ENCODE measurements around the gene LHX3.

The LHX3 gene

DNA sequence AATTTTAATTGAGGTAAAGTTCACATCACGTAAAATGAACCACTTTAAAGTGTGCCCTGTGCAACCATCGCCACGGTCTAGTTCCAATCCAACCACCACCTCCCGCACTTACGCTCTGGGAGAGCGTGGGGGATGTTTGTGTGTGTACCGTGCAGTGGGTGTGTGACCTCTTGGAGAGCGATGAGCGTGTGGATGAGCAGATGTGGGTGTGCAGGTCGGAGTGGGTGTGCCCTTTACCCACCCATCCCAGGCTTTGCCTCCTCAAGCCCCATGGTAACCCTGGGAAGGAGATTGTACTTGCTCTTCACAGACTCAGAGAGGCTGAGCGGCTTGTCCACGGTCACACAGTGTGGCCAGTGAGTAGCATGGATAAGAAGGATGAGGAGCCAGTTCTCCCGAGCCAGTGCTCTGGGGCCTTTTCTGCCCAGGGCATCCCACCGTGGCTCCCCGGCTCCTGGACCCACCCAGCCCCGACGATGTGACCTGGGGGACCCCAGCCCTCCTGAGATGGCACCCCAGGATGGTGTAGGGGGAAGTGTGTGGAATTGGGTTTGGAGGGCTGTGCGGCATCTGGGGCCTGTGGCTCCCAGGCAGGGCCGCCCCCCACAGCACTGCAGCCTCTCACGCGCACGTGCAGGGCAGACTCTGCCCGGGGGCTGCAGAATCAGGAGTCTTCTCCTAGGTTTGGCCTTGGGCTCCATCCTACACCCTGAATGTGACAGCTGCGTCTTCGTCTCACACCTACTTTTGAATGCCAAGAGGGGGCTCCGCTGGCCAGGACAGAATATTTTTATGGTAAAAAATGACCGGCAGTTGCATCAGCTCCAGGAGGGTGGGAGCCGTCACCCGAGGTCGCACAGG is 13.6 kb downstream of the LHX3 start:
- DNase-seq, result no peak

- no peak for DNase-seq
These were observed 14.3 kb downstream of the LHX3 start for GRCh38 chr9:136190656-136191055.

- DNase-seq, result no peak
These were observed 14.7 kb downstream of the LHX3 start for GRCh38 chr9:136190237-136190601.

DNA sequence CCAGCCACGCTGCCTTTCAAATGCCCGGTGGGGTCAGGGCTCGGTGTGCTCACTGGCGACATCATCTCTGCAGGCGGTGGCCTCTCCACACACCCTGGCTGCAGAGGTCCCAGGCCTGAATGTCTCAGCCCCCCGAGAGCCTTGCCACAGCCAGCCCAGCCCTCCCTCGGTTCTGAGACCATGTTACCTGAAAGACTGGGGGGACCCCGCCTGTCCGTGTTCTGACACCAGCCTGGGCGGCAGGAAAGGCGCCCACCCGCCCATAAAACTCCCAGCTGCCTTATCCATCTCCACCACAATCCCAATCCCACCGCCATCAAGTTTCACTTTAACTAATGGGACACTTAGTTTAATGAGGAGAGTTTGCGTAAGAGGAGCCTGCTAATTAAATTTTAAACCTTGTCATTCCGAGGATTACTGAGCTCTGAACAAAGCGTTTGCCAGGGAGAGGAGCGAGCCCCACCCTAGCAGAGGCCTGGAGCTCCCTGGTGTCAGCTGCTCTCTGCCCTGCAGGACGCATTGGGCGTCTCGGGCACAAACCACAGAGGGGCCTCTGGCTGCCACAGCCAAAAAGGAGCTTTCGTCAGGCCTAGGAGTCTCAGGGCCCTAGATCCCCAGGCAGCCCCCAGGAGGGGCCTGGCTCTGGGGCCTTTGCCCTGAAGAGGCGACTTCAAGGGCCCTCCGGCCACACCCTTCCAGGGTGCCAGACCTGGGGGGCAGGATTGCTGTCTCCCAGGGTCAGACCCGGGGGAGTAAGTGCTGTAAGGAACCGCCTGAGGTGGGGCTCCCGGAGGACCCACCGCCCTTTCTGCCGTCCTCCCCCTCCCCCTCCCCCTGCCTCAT is 15.3 kb downstream of the LHX3 start:
- DNase-seq, result no peak

- no peak for DNase-seq
These were observed 17.0 kb downstream of the LHX3 start for GRCh38 chr9:136187683-136188586.

- no peak for DNase-seq
These were observed 17.7 kb downstream of the LHX3 start for GRCh38 chr9:136187197-136187596.

DNA sequence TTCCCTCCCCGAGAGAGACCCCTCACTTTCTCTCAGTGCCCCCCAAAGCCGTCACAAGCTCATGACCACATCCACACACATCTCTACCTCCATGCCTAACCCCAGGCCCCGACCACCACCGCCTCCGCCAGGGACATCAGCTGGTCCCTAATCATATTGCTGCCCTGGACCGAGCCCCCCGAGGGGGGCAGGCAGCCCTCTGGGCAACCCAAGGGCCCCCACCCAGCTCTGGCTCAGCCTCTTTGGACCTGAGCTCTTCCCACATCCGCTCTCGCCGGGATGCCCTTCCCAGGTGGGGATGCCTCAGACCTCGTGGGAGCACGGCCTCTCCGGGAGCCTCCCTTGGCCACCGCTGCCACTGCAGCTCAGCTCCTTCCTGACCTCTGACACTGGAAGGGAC is 18.5 kb downstream of the LHX3 start:
- DNase-seq, result no peak

- no peak for DNase-seq
These were observed 19.1 kb downstream of the LHX3 start for GRCh38 chr9:136185596-136186366.

DNA sequence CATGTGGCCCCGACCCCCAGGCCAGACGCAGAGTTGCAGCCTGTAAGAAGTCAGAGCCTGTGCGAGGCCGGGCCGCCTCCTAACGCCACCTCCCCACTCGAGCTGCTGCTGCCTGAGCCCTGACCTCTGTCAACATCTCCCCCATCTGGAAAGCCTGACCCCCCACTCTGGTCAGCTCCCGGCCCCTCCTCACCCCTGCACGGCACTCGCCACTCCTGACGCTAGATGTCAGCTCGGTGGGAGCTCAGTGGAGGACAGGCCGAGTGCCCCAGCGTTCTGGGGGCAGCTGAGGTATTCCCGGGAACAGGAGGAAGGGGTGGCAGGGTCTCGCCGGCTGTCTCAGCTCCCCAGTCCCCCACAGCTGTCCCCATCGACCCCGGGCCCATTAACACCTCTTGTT is 19.9 kb downstream of the LHX3 start:
- no peak for DNase-seq

- no peak for DNase-seq
These were observed 22.0 kb downstream of the LHX3 start for GRCh38 chr9:136182850-136183422.

DNA sequence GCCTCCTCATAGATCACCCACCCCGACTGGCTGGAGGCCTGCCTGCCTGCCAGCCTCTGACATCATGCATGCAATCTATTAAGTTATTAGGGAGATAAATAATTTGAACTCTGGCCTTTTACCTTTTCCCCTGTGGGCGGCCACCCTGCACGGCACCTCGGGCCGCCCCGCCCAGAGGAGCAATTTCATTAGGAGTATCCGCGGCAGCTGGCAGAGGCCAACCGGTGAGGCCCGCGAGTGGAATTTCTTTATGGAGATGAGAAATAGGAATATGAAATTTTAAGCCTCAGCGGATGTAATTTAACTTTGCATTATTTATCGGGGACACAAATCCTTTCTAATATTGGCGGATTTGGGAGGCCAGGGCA is 22.5 kb downstream of the LHX3 start:
- DNase-seq, result no peak

DNA sequence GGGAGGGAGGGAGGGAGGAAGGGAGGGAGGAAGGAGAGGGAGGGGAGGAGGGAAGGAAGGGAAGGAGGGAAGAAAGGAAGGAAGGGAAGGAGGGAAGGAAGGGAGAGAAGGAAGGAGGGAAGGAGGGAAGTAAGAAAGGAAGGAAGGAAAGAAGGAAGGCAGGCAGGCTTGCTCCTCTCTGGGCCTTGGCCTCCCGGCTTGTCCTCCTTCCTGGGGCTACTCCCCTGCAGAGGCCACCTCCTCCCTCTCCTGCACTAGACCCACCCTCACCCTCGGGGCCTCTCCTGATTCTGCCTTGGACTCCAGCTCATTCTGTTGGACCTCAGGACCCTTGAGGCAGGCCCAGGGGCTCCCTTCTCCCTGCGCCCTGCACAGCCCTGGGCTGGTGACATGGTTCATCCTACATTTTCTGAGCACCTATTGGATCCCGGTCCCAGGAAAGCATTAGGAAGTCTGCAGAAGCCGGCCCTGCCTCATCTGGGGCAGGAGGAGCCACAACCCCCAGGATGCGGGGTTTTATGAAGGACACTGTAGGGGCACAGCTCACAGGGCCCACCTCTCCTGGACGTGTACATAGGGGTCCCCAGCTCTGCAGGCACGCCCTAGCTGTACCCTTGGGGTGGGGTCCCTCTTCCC is 23.0 kb downstream of the LHX3 start:
- DNase-seq, result no peak

- DNase-seq, result no peak
These were observed 24.3 kb downstream of the LHX3 start for GRCh38 chr9:136180586-136180985.

- DNase-seq, result no peak
These were observed 25.2 kb downstream of the LHX3 start for GRCh38 chr9:136179761-136180160.

GRCh38 chr9:136179101-136179616 is 25.8 kb downstream of the LHX3 start:
- no peak for DNase-seq

- no peak for DNase-seq
These were observed 26.2 kb downstream of the LHX3 start for GRCh38 chr9:136178773-136179075.

- DNase-seq, result no peak
These were observed 26.7 kb downstream of the LHX3 start for GRCh38 chr9:136178061-136178772.

GRCh38 chr9:136177224-136177623 is 27.7 kb downstream of the LHX3 start:
- no peak for DNase-seq

DNA sequence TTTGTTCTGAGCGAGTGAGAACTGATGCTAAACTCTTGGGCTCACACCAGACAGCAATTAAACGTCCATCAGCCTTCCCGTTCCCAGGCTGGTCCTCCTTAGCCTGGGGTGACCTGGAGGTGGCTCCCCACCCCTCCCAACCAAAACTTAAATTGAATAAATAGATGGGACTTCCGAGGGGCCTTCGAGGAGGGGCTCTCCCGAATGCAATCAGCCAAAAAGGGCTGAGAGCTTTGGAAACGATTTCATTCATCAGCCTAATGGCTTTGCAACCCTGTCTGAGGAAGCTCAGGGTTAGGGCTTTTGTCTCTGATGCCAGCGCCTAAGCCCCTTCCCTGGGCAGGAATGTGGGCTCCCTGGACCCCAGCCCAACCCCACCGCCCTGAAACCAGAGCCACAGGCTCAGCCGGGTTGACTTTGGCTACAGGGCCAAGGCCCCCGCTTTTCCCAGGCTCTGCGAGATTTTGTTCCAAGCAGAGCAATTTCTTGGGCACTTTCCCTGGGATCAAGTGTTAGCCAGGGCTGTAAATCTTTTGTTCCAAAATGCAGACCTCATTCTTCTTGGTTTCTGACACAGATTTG is 29.2 kb downstream of the LHX3 start:
- no peak for DNase-seq
